GM18907 (cell line): ENCODE results near the gene CALCOCO2.
A peak's percentile ranks its signal among the peaks of the same experiment; 100 is the strongest.
"Not testable (repeated sequence)": the region's sequence is repeated elsewhere in the genome, so short reads cannot be mapped to it uniquely, and the experiment has no call there.

Source experiments
- ATAC-seq: cut with Tn5 transposase; IDR thresholded peaks from one replicate; pipeline ENCODE4 v1.9.1; 2021; ENCODE audit warnings: mild to moderate bottlenecking, moderate library complexity; ENCODE audit not compliant: unreplicated experiment

Gene CALCOCO2

GRCh38 chr17:48820936-48821335 is 9.9 kb upstream of the CALCOCO2 start:
- not testable (repeated sequence) for ATAC-seq

GRCh38 chr17:48825446-48826381 is 5.1 kb upstream of the CALCOCO2 start:
- ATAC-seq: no peak

DNA sequence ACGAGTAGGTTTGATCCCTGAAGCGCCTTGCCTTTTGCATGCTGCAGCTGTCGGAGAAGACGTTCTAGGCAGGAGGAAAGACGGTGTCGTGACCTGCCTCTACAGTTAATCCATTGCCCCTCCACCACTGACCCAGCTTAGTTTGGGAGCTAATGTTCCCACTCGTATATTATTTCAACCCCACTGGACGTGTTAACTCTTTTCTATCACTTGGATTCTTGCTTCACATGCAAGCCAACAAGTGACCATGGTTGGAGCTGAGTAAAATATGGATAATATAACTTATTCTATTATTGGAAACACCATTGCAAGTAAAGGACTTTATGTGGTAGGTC is 681 bp downstream of the CALCOCO2 start:
- ATAC-seq: no peak

- no peak for ATAC-seq
Measured at GRCh38 chr17:48834973-48835372, 4.1 kb downstream of the CALCOCO2 start.

GRCh38 chr17:48835971-48836370 is 5.1 kb downstream of the CALCOCO2 start:
- ATAC-seq: no peak

DNA sequence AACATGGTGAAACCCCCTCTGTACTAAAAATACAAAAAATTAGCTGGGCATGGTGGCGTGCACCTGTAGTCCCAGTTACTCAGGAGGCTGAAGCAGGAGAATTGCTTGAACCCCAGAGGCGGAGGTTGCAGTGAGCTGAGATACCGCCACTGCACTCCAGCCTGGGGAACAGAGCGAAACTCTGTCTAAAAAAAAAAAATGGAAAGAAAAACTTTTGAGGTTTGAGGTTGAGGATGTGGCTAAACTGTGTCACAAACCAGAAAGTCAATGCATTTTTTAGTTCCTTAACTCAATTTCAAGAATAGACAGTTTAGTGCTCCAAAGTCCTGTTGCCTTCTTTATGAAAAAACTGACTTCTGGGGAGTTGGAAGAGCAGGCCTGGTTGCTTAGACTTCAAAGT is 6.6 kb downstream of the CALCOCO2 start:
- ATAC-seq: not testable (repeated sequence)

DNA sequence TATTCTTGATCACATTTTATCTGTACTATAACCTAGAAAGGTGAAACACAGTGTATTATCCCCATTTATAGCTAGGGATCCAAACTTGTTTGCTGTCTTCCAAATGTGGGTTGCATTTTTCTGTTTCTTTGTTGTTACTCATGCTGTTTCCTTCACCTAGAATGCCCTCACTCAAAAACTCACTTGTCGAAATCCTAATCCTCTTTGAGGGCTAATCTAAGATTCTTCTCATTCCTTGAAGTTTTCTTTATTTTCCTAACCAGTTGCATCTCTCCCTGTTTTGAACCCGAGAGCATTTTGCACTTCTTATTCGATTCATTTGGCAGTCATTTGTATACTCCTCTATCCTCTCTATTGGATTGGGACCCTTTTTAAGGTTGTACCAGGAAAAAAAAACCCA is 9.6 kb downstream of the CALCOCO2 start:
- no peak for ATAC-seq

GRCh38 chr17:48841395-48841831 is 10.6 kb downstream of the CALCOCO2 start:
- peak; percentile 78 for ATAC-seq

DNA sequence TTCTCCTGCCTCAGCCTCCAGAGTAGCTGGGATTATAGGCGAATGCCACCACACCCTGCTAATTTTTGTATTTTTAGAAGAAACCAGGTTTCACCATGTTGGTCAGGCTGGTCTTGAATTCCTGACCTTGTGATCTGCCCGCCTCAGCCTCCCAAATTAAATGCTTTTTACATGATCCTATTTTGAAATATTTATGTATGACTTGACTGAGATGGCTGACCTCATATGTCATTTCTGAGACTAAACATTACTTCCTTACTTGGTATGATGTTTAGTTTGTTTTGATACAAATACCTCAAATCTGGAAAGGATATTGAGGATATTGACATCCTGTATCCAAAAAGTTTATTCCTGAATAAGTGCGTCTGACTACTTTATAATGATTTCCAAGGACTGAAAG is 11.9 kb downstream of the CALCOCO2 start:
- no peak for ATAC-seq

- ATAC-seq: no peak
Measured at GRCh38 chr17:48843187-48843900, 12.5 kb downstream of the CALCOCO2 start.

GRCh38 chr17:48850792-48851323 is 20.0 kb downstream of the CALCOCO2 start:
- no peak for ATAC-seq

GRCh38 chr17:48854774-48855476 is 24.1 kb downstream of the CALCOCO2 start:
- ATAC-seq: no peak

- no peak for ATAC-seq
Measured at GRCh38 chr17:48856122-48856821, 25.4 kb downstream of the CALCOCO2 start.

GRCh38 chr17:48860034-48860433 is 29.2 kb downstream of the CALCOCO2 start:
- ATAC-seq: no peak

DNA sequence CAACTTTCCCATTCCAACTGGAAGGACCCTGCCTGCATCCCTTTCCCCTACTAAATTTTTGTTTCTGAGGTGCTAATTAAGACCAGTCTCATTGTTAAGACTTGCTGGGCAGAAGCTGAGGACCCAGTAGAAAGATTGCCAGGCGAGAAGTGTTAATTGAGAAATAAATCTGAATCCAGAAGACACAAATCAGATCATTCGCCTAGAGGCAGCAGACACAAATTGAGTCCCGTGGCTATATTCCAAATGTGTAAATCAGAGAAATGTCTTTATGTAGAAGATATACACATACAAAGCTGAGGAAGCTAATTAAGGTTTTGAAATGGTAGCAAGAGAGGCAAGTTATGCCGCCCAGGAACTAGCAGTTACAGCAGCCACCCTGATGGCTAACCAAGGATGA is 29.6 kb downstream of the CALCOCO2 start:
- ATAC-seq: no peak

GRCh38 chr17:48868916-48869500 is 38.2 kb downstream of the CALCOCO2 start:
- ATAC-seq: no peak

DNA sequence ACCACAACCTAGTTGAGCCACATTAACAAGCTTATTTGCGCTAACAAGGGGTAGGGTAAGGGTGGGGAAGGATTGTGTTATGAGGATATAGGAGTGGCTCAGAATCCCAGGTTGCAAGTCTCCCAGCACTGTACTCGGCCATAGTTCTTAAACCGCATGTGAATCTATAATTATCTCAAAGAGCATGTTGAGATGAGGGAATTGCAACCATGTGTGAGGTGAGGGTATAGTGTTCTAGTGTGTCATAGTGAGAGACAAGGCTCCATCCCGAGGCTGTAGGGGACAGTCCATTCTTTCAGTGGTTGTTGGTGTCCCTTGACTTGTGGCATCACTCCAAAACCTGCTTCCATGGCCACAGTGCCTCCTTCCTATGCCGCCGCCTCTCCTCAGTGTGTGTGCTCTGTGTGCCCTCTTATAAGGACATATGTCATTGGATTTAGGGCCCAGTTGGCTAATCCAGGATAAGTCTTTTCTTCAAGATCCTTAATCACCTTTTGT is 39.0 kb downstream of the CALCOCO2 start:
- no peak for ATAC-seq

- no peak for ATAC-seq
Measured at GRCh38 chr17:48871035-48871550, 40.3 kb downstream of the CALCOCO2 start.

GRCh38 chr17:48871551-48872351 is 40.9 kb downstream of the CALCOCO2 start:
- no peak for ATAC-seq
